HG02943 (cell line): Measurements from ENCODE around the gene PDE9A.
"Not testable (repeated sequence)": the region's sequence is repeated elsewhere in the genome, so short reads cannot be mapped to it uniquely, and the experiment has no call there.

Experiments used
- ATAC-seq: cut with Tn5 transposase; IDR thresholded peaks from one replicate; pipeline ENCODE4 v1.9.1; 2021; ENCODE audit warnings: mild to moderate bottlenecking, low read depth, moderate library complexity; ENCODE audit not compliant: unreplicated experiment

The PDE9A gene

GRCh38 chr21:42653231-42654061 is at the start of gene PDE9A:
Gene PDE9A (plus strand): TSS chr21:42653621. CDS start chr21:42653815, 194 bp downstream.
- ATAC-seq: no peak

GRCh38 chr21:42607102-42607501 is 46.3 kb upstream of the PDE9A start:
- no peak for ATAC-seq

- no peak for ATAC-seq
These were observed 45.8 kb upstream of the PDE9A start for GRCh38 chr21:42607525-42608102.

- no peak for ATAC-seq
These were observed 45.0 kb upstream of the PDE9A start for GRCh38 chr21:42608446-42608845.

- no peak for ATAC-seq
These were observed 43.6 kb upstream of the PDE9A start for GRCh38 chr21:42609811-42610210.

- no peak for ATAC-seq
These were observed 41.6 kb upstream of the PDE9A start for GRCh38 chr21:42611852-42612251.

- no peak for ATAC-seq
These were observed 41.0 kb upstream of the PDE9A start for GRCh38 chr21:42612390-42612789.

GRCh38 chr21:42613756-42614155 is 39.7 kb upstream of the PDE9A start:
- ATAC-seq: no peak

- ATAC-seq: no peak
These were observed 39.0 kb upstream of the PDE9A start for GRCh38 chr21:42614396-42614795.

- no peak for ATAC-seq
These were observed 38.5 kb upstream of the PDE9A start for GRCh38 chr21:42614811-42615351.

- ATAC-seq: not testable (repeated sequence)
These were observed 38.0 kb upstream of the PDE9A start for GRCh38 chr21:42615377-42615776.

GRCh38 chr21:42615924-42616323 is 37.5 kb upstream of the PDE9A start:
- no peak for ATAC-seq

GRCh38 chr21:42616446-42616845 is 37.0 kb upstream of the PDE9A start:
- no peak for ATAC-seq

GRCh38 chr21:42616941-42617340 is 36.5 kb upstream of the PDE9A start:
- ATAC-seq: no peak

- no peak for ATAC-seq
These were observed 35.9 kb upstream of the PDE9A start for GRCh38 chr21:42617486-42617885.

- ATAC-seq: no peak
These were observed 34.7 kb upstream of the PDE9A start for GRCh38 chr21:42618707-42619102.

GRCh38 chr21:42619166-42619565 is 34.3 kb upstream of the PDE9A start:
- no peak for ATAC-seq

GRCh38 chr21:42619841-42620240 is 33.6 kb upstream of the PDE9A start:
- ATAC-seq: no peak

- ATAC-seq: no peak
These were observed 32.1 kb upstream of the PDE9A start for GRCh38 chr21:42621166-42621818.

GRCh38 chr21:42621819-42622177 is 31.6 kb upstream of the PDE9A start:
- no peak for ATAC-seq

GRCh38 chr21:42622284-42622683 is 31.1 kb upstream of the PDE9A start:
- no peak for ATAC-seq
